Nephron (organoid): ENCODE results near the gene SLC5A6.

Source experiments
- H3K27ac Mint-ChIP-seq, 3 experiments: 2 replicates each; pipeline ENCODE4 v1.8.0; 2020; ENCODE audit warnings: mixed read lengths in 3 of 3, mild to moderate bottlenecking in 2 of 3, moderate library complexity in 1 of 3
- H3K27me3 Mint-ChIP-seq: 2 replicates; pipeline ENCODE4 v1.8.0; 2021; ENCODE audit warnings: low read depth, mild to moderate bottlenecking, moderate library complexity, mixed read lengths
- H3K36me3 Mint-ChIP-seq: 2 replicates; pipeline ENCODE4 v1.8.0; 2020; ENCODE audit warnings: low read depth, mixed read lengths
- H3K4me1 Mint-ChIP-seq: 2 replicates; pipeline ENCODE4 v1.8.0; 2020; ENCODE audit warnings: mixed read lengths
- H3K4me3 Mint-ChIP-seq, 3 experiments: 2 replicates each; pipeline ENCODE4 v1.8.0; 2020; ENCODE audit warnings: mild to moderate bottlenecking in 3 of 3, mixed read lengths in 3 of 3, moderate library complexity in 2 of 3
- H3K9me3 Mint-ChIP-seq: 2 replicates; pipeline ENCODE4 v1.8.0; 2020; ENCODE audit warnings: mixed read lengths
- CTCF ChIP-seq, 3 experiments: fragments of 200-600 bp; sonication (generic); IDR thresholded peaks; one replicate each; pipeline ENCODE4 v1.5.0; 2021; ENCODE audit warnings: antibody characterized with exemption in 3 of 3; ENCODE audit not compliant: unreplicated experiment in 3 of 3

The SLC5A6 gene

DNA sequence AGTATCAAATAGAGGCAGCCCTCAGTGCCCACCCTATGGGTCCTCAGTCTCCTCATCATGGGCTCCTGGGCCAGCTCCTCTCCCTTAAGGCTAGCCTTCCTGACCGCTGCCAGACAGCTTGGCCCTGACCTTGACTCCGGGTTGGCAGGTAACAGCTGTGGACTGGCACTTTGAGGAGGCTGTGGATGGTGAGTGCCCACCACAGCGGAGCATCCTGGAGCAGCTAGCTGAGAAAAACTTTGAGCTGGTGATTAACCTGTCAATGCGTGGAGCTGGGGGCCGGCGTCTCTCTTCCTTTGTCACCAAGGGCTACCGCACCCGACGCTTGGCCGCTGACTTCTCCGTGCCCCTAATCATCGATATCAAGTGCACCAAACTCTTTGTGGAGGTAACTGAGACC lies 24.1 kb upstream of the SLC5A6 start:
- Mint-ChIP-seq H3K36me3 (peaks cover 80% of the 10 kb centered on the region), H3K27me3 (no peaks in the 10 kb centered on the region), H3K4me1 (no peaks in the 10 kb centered on the region), H3K27ac (no peak overlapping the region), H3K4me3 (no peak overlapping the region), H3K9me3 (no peaks in the 10 kb centered on the region)
- TF ChIP-seq CTCF (IDR thresholded peaks at IDR 0.05; ENCODE audit: unreplicated experiment in 3 of 3) = no peak

DNA sequence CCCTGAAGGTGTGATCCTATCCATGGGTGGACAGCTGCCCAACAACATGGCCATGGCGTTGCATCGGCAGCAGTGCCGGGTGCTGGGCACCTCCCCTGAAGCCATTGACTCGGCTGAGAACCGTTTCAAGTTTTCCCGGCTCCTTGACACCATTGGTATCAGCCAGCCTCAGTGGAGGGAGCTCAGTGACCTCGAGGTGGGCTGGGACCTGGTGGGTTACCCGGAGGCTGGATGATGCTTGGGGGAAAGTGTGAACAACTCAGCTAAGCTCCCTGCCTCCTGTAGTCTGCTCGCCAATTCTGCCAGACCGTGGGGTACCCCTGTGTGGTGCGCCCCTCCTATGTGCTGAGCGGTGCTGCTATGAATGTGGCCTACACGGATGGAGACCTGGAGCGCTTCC lies 21.3 kb upstream of the SLC5A6 start:
- Mint-ChIP-seq H3K27me3 (no peaks in the 10 kb centered on the region), H3K36me3 (peaks cover 66% of the 10 kb centered on the region), H3K27ac (no peak overlapping the region), H3K9me3 (no peaks in the 10 kb centered on the region), H3K4me3 (no peak overlapping the region), H3K4me1 (no peaks in the 10 kb centered on the region)
- no peak for TF ChIP-seq CTCF (IDR thresholded peaks at IDR 0.05; ENCODE audit: unreplicated experiment in 3 of 3)

DNA sequence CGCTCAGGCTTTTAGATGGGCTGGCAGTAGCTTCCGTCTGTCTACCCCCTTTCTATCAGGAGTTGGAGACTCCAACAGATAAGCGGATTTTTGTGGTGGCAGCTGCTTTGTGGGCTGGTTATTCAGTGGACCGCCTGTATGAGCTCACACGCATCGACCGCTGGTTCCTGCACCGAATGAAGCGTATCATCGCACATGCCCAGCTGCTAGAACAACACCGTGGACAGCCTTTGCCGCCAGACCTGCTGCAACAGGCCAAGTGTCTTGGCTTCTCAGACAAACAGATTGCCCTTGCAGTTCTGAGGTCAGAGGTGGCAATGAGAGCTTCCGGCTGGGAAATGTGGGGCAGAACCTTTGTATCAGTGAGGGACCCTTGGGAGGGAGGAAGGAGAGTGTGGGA lies 19.9 kb upstream of the SLC5A6 start:
- no peak overlapping the region for H3K27ac Mint-ChIP-seq
- H3K27me3 Mint-ChIP-seq = no peaks in the 10 kb centered on the region
- no peak overlapping the region for H3K4me3 Mint-ChIP-seq
- H3K9me3 Mint-ChIP-seq = no peaks in the 10 kb centered on the region
- no peak for TF ChIP-seq CTCF (IDR thresholded peaks at IDR 0.05; ENCODE audit: unreplicated experiment in 3 of 3)
- peaks cover 66% of the 10 kb centered on the region for H3K36me3 Mint-ChIP-seq
- no peaks in the 10 kb centered on the region for H3K4me1 Mint-ChIP-seq

DNA sequence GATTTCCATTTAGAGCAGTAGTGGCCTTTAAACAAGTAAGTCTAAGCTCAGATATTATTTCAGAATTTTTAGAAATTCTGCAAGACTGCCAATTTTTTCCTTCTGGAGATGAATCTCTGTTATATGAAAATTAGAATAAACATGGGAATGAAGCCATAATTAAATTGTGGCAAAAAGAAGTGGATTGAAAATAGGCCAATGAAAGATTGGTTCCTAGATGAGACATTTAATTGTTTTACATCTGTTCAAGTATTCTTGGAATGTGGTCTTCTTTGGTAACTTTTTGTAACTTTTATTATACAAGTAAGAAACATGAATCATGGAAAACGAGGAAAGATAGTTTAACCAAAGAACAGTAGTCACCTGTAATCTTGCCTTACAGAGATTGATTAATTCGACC lies 15.4 kb upstream of the SLC5A6 start:
- H3K27me3 Mint-ChIP-seq = no peaks in the 10 kb centered on the region
- H3K9me3 Mint-ChIP-seq = no peaks in the 10 kb centered on the region
- H3K27ac Mint-ChIP-seq = no peak overlapping the region
- peaks cover 69% of the 10 kb centered on the region for H3K36me3 Mint-ChIP-seq
- no peak overlapping the region for H3K4me3 Mint-ChIP-seq
- TF ChIP-seq CTCF (IDR thresholded peaks at IDR 0.05; ENCODE audit: unreplicated experiment in 3 of 3) = no peak
- H3K4me1 Mint-ChIP-seq = no peaks in the 10 kb centered on the region

DNA sequence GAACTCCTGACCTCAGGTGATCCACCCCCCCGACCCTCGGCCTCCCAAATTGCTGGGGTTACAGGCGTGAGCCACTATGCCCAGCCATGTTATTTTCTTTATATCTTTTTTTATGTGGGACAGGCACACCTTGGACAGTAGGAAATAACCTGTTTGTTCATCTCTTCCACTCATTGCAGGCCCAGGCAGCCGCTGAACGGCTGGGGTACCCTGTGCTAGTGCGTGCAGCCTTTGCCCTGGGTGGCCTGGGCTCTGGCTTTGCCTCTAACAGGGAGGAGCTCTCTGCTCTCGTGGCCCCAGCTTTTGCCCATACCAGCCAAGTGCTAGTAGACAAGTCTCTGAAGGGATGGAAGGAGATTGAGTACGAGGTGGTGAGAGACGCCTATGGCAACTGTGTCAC lies 13.5 kb upstream of the SLC5A6 start:
- no peaks in the 10 kb centered on the region for H3K27me3 Mint-ChIP-seq
- TF ChIP-seq CTCF (IDR thresholded peaks at IDR 0.05; ENCODE audit: unreplicated experiment in 3 of 3) = no peak
- no peak overlapping the region for H3K4me3 Mint-ChIP-seq
- H3K4me1 Mint-ChIP-seq = no peaks in the 10 kb centered on the region
- H3K36me3 Mint-ChIP-seq = peaks cover 68% of the 10 kb centered on the region
- no peak overlapping the region for H3K27ac Mint-ChIP-seq
- H3K9me3 Mint-ChIP-seq = no peaks in the 10 kb centered on the region

- Mint-ChIP-seq H3K4me3 (no peak overlapping the region), H3K27ac (no peak overlapping the region), H3K36me3 (peaks cover 69% of the 10 kb centered on the region), H3K27me3 (no peaks in the 10 kb centered on the region), H3K4me1 (peaks cover 4% of the 10 kb centered on the region), H3K9me3 (no peaks in the 10 kb centered on the region)
- no peak for TF ChIP-seq CTCF (IDR thresholded peaks at IDR 0.05; ENCODE audit: unreplicated experiment in 3 of 3)
Measured at GRCh38 chr2:27223416-27223815, 11.3 kb upstream of the SLC5A6 start.
